HG02943 (cell line): ENCODE measurements around the gene CT45A7.
"Not testable (repeated sequence)": the region's sequence is repeated elsewhere in the genome, so short reads cannot be mapped to it uniquely, and the experiment has no call there.

Experiments
- ATAC-seq: cut with Tn5 transposase; IDR thresholded peaks from one replicate; pipeline ENCODE4 v1.9.1; 2021; ENCODE audit warnings: mild to moderate bottlenecking, low read depth, moderate library complexity; ENCODE audit not compliant: unreplicated experiment

Gene CT45A7

GRCh38 chrX:135837180-135837579, at the start of gene CT45A7:
TSS of gene CT45A7 (minus strand) at chrX:135837280. CDS start at chrX:135833533, 3,747 bp downstream.
- ATAC-seq, result not testable (repeated sequence)

- not testable (repeated sequence) for ATAC-seq
These were observed 45.7 kb upstream of the CT45A7 start for GRCh38 chrX:135882741-135883140.

- not testable (repeated sequence) for ATAC-seq
These were observed 34.6 kb upstream of the CT45A7 start, which contains the start of gene CT45A9 for GRCh38 chrX:135871712-135872111. TSS of gene CT45A9 (minus strand) at chrX:135871812. CDS start at chrX:135868061, 3,751 bp downstream.

GRCh38 chrX:135854438-135854837, 17.4 kb upstream of the CT45A7 start, which contains the start of gene CT45A8:
TSS of gene CT45A8 (minus strand) at chrX:135854538. CDS start at chrX:135850783, 3,755 bp downstream.
- not testable (repeated sequence) for ATAC-seq

- not testable (repeated sequence) for ATAC-seq
These were observed 17.2 kb downstream of the CT45A7 start, which contains the start of gene CT45A2 for GRCh38 chrX:135819912-135820311. TSS of gene CT45A2 (minus strand) at chrX:135820012. CDS start at chrX:135816265, 3,747 bp downstream.

- ATAC-seq, result not testable (repeated sequence)
These were observed 34.4 kb downstream of the CT45A7 start, which contains the start of gene CT45A6 for GRCh38 chrX:135802687-135803086. TSS of gene CT45A6 (minus strand) at chrX:135802787. CDS start at chrX:135798993, 3,794 bp downstream.

GRCh38 chrX:135785403-135785802, 51.7 kb downstream of the CT45A7 start, which contains the start of gene CT45A5:
TSS of gene CT45A5 (minus strand) at chrX:135785503. CDS start at chrX:135781729, 3,774 bp downstream.
- ATAC-seq, result not testable (repeated sequence)
